Type B pancreatic cell (in vitro differentiated cells): Measurements from ENCODE around the gene PAM16. TPM values are rescaled to one million over a fixed set of nuclear protein-coding genes. Genes with fewer than 3 reads are reported as not detected.

ENCODE experiments used
- DNase-seq: peaks from one replicate; pipeline ENCODE4 v3.0.0; 2021; ENCODE audit warnings: mixed read lengths; ENCODE audit not compliant: unreplicated experiment; ENCODE audit errors: extremely low spot score
- H3K27ac Mint-ChIP-seq: 2 replicates; pipeline ENCODE4 v1.8.0; 2021; ENCODE audit warnings: mild to moderate bottlenecking, mixed read lengths
- H3K27me3 Mint-ChIP-seq: 2 replicates; pipeline ENCODE4 v1.8.0; 2021; ENCODE audit warnings: mixed read lengths
- H3K36me3 Mint-ChIP-seq: 2 replicates; pipeline ENCODE4 v1.8.0; 2021; ENCODE audit warnings: mixed read lengths
- H3K4me1 Mint-ChIP-seq: one replicate; pipeline ENCODE4 v1.8.0; 2021; ENCODE audit warnings: mixed read lengths; ENCODE audit not compliant: unreplicated experiment
- H3K4me3 Mint-ChIP-seq: 2 replicates; pipeline ENCODE4 v1.8.0; 2021; ENCODE audit warnings: mild to moderate bottlenecking, mixed read lengths
- H3K9me3 Mint-ChIP-seq: 2 replicates; pipeline ENCODE4 v1.8.0; 2021; ENCODE audit warnings: mixed read lengths
- total RNA-seq: library from RNA; stranded (reverse); gene quantifications from 2 replicates; pipeline ENCODE4 v1.2.1, GENCODE V29; 2021; ENCODE audit warnings: low replicate concordance
- TF ChIP-seq, protein P1 (sequence below): fragments of 200-600 bp; sonication (generic); conservative IDR thresholded peaks from 2 replicates; pipeline ENCODE4 v1.5.0; 2021; ENCODE audit warnings: antibody characterized with exemption, mild to moderate bottlenecking

Gene PAM16
- total RNA-seq, 1 donor from 2014 or later, result 39.3 TPM

GRCh38 chr16:4330277-4330874, 20.7 kb downstream of the PAM16 start:
- Mint-ChIP-seq H3K27ac (peak overlapping the region; percentile 15), H3K4me3 (no peak overlapping the region), H3K36me3 (no peaks in the 10 kb centered on the region), H3K27me3 (no peaks in the 10 kb centered on the region), H3K9me3 (no peaks in the 10 kb centered on the region), H3K4me1 (peaks cover 14% of the 10 kb centered on the region)
- no peak for DNase-seq
- TF ChIP-seq, protein P1, sequence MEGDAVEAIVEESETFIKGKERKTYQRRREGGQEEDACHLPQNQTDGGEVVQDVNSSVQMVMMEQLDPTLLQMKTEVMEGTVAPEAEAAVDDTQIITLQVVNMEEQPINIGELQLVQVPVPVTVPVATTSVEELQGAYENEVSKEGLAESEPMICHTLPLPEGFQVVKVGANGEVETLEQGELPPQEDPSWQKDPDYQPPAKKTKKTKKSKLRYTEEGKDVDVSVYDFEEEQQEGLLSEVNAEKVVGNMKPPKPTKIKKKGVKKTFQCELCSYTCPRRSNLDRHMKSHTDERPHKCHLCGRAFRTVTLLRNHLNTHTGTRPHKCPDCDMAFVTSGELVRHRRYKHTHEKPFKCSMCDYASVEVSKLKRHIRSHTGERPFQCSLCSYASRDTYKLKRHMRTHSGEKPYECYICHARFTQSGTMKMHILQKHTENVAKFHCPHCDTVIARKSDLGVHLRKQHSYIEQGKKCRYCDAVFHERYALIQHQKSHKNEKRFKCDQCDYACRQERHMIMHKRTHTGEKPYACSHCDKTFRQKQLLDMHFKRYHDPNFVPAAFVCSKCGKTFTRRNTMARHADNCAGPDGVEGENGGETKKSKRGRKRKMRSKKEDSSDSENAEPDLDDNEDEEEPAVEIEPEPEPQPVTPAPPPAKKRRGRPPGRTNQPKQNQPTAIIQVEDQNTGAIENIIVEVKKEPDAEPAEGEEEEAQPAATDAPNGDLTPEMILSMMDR, result peak; percentile 96

DNA sequence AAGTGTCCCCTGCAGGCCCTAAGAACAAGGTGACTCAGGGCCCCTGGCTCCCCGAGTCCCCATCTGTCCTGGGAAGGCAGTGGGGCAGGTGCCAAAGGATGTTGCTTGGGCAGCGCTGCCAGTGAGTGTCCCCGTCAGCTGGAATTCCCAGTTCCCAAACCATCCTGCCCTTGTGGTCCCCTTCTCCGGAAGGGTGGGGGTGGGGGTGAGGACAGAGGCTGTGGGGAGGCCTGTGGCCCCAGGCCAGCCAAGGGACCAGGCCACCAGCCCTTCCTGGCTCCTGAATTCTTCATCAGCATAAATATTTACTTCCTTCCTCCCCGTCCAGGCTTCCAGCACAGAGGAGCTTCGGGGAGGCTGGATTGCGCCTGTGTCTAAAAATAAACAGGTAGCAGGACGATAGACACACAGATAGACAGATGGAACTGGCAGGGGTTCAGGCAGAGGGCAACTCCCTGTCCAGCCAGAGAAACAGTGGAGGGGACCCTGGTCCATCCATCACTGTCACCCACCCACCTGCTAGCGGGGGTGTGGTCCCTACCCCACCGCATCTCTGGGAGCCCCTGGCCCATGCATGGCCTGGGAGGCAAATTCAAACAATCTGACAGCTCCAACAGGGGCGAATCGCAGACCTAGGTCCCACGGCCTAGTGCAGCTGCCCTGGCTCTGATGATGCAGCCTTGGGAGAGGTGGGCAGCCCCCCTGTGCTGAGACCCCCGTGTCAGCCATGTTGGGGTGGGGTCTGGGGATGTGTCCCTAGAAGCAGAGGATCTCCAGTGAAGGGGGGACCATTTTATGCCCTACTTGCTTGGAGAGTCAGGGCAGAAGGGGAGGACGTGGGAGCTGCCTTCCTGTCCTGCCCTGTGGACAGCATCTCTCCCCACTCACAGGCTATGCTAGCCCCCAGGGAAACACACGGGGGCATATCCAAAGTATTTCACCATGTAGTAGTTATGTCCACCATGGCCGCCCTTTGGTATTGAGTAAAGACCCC, 22.0 kb downstream of the PAM16 start:
- no peak for DNase-seq
- Mint-ChIP-seq H3K4me1 (peaks cover 20% of the 10 kb centered on the region), H3K9me3 (no peaks in the 10 kb centered on the region), H3K27ac (peak overlapping the region; percentile 15), H3K36me3 (no peaks in the 10 kb centered on the region), H3K27me3 (no peaks in the 10 kb centered on the region), H3K4me3 (peak overlapping the region; percentile 15)
- TF ChIP-seq, protein P1, result no peak

DNA sequence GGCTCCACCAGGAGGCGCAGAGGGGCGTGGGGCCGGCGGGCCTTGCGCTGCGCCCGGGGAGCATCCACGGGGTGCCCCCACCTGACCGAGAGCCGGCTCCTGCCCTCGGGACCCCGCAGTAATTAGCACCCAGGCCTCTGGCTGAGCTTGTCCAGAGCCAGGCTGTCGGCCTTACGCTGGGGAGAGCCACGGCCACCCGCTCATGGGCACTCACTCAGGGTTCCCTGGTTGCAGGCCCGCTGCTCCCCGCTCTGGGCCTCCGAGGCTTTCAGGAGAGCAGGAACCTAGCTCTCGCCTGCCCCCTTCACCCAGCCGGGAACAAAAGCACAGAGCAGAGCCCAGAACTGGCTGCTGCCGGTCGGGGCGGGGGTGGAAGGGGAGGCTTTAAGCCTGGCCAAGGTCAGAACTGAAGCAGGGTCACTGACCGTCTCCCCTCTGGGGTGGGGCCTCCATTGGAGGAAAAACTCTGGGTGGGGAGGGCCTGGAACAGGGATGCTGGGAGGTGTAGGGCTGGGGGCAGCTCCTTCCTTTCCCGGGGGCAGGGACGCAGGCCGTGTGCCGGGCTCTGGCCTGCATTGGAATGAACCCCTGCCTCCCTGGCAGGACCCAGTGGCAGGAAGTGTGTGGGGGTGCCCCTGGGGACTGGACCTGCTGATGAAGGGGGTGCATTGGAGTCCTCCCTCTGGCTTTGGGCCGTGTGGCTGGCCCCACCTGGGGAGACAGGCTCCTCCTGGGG, 22.9 kb downstream of the PAM16 start:
- Mint-ChIP-seq H3K36me3 (no peaks in the 10 kb centered on the region), H3K4me3 (peak overlapping the region; percentile 74), H3K4me1 (peaks cover 20% of the 10 kb centered on the region), H3K27me3 (no peaks in the 10 kb centered on the region), H3K9me3 (no peaks in the 10 kb centered on the region), H3K27ac (no peak overlapping the region)
- DNase-seq, result no peak
- TF ChIP-seq, protein P1, result peak; percentile 72

DNA sequence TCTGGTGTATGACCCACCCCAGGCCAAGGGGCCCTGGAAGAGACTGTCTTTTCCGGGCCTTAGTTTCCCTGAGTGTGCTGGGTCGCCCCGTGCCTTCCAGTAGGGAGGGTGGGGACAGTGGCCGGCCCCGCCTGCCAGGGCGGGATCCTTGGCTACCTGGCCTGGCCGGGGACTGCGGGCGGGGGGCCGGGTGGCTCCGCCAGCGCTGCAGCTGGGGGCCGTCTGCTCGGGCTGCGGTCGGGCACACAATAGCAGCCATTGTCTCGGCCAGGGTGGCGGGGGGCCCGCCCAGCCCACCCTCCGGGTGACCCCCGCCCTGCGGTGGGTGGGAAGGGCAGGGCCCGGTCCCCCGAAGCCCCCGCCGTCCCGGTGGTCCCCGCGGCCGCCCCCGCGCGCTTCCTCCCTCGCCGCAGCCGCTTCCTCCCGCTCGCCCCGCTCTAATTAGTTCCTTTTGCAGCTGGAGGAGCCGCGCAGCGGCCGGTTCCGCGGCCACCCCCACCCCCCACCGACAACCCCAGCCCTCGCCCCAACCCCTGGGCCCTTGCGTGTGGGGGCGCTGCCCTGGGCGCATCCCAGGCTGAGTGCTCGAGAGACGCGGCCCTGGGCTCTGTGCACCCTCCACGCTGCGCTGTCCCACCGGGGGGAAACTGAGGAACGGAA, 23.6 kb downstream of the PAM16 start:
- Mint-ChIP-seq H3K27ac (no peak overlapping the region), H3K36me3 (no peaks in the 10 kb centered on the region), H3K4me3 (peak overlapping the region; percentile 74), H3K9me3 (no peaks in the 10 kb centered on the region), H3K4me1 (peaks cover 20% of the 10 kb centered on the region), H3K27me3 (no peaks in the 10 kb centered on the region)
- TF ChIP-seq, protein P1, result no peak
- no peak for DNase-seq

DNA sequence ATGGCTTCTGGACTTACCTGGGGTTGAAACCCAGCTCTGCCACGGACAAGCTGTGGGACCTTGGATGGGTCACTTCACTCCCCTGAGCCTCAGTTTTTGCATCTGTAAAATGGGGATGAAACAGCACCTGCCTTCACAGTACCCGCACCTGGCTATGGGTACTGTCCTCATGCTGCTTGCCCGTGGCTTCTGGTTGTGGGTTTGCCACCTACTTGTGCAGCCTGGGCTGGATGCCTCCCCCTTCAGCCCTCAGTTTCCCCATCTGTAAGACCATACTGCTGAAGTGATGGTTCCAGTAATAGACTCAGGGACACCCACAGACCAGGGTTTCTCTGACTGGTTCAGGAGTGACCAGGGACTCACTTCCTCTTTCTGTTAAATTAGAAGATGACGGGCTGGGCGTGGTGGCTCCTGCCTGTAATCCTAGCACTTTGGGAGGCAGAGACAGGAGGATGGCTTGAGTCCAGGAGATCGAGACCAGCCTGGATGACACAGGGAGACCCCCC, 25.8 kb downstream of the PAM16 start:
- H3K27ac Mint-ChIP-seq, result no peak overlapping the region
- peaks cover 20% of the 10 kb centered on the region for H3K4me1 Mint-ChIP-seq
- DNase-seq, result no peak
- no peaks in the 10 kb centered on the region for H3K27me3 Mint-ChIP-seq
- no peaks in the 10 kb centered on the region for H3K9me3 Mint-ChIP-seq
- no peaks in the 10 kb centered on the region for H3K36me3 Mint-ChIP-seq
- TF ChIP-seq, protein P1, result no peak
- H3K4me3 Mint-ChIP-seq, result no peak overlapping the region
